HG03575 (cell line): ENCODE measurements around the gene PAQR4.
"Not testable (repeated sequence)": the region's sequence is repeated elsewhere in the genome, so short reads cannot be mapped to it uniquely, and the experiment has no call there.

Experiments
- ATAC-seq: cut with Tn5 transposase; IDR thresholded peaks from one replicate; pipeline ENCODE4 v1.9.1; 2021; ENCODE audit not compliant: unreplicated experiment, insufficient number of reproducible peaks, low FRiP score; ENCODE audit errors: extremely low read depth

Gene PAQR4

GRCh38 chr16:2939968-2940367 lies 29.2 kb upstream of the PAQR4 start:
- no peak for ATAC-seq

- ATAC-seq = no peak
Observed at GRCh38 chr16:2942045-2942444, 27.1 kb upstream of the PAQR4 start.

- ATAC-seq = not testable (repeated sequence)
Observed at GRCh38 chr16:2943716-2944115, 25.4 kb upstream of the PAQR4 start.

- no peak for ATAC-seq
Observed at GRCh38 chr16:2946649-2947048, 22.5 kb upstream of the PAQR4 start.

- no peak for ATAC-seq
Observed at GRCh38 chr16:2948807-2949704, 20.1 kb upstream of the PAQR4 start.

- ATAC-seq = no peak
Observed at GRCh38 chr16:2949705-2950352, 19.3 kb upstream of the PAQR4 start.

- ATAC-seq = no peak
Observed at GRCh38 chr16:2950353-2950724, 18.8 kb upstream of the PAQR4 start.

- ATAC-seq = no peak
Observed at GRCh38 chr16:2950773-2951172, 18.4 kb upstream of the PAQR4 start.

GRCh38 chr16:2952679-2953078 lies 16.5 kb upstream of the PAQR4 start:
- no peak for ATAC-seq

GRCh38 chr16:2953706-2954627 lies 15.2 kb upstream of the PAQR4 start:
- ATAC-seq = no peak

- ATAC-seq = no peak
Observed at GRCh38 chr16:2954656-2955381, 14.3 kb upstream of the PAQR4 start.

GRCh38 chr16:2955438-2955778 lies 13.7 kb upstream of the PAQR4 start:
- ATAC-seq = no peak

GRCh38 chr16:2955779-2956578 lies 13.2 kb upstream of the PAQR4 start:
- ATAC-seq = no peak

- no peak for ATAC-seq
Observed at GRCh38 chr16:2956579-2956956, 12.6 kb upstream of the PAQR4 start.

- no peak for ATAC-seq
Observed at GRCh38 chr16:2959206-2959605, 9.9 kb upstream of the PAQR4 start.

GRCh38 chr16:2960183-2961010 lies 8.8 kb upstream of the PAQR4 start:
- ATAC-seq = no peak

- ATAC-seq = no peak
Observed at GRCh38 chr16:2962334-2963073, 6.6 kb upstream of the PAQR4 start.
